Measurements from ENCODE around the gene ATP8B4.
A peak's percentile ranks its signal among the peaks of the same experiment; 100 is the strongest.

DNA sequence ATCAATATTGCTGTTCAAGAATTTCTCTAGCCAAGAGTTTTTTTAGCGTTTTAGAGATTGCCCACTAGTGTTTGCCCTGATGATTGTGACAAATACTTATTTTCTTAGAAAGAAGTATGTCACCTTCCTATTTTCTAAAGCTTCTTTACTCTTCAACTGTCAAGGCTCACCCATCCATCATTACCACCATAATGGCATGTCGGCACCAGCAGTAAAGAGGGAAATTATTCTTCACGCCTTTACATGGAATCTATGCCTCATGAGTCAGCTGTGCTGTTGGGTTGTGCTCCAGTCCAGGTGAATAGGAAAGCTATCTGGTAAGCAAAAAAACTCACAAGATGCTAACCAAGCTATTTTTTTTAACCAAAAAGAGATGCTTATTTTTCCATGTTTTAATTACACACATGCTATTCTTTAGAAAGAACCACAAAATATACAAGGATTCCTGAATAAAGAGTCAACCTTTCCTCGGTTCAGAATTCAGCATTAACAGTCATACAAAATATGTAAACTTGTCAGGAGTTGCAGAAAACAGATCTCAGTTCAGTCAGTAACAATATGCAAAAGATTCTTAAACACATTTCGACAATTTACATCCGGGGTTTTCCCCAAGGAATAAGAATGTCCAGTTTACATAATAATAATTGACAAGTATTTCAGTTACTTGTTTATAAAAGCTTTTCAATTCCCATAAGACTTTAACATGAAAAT lies 128.0 kb downstream of the ATP8B4 start:
- TF ChIP-seq POLR2AphosphoS5 (IDR thresholded peaks at IDR 0.05) (peak in 1 of 2 donors; percentile 44), POLR2A (IDR thresholded peaks at IDR 0.05; ENCODE audit: low read depth) (no peak)
- TF ChIP-seq, protein P1, sequence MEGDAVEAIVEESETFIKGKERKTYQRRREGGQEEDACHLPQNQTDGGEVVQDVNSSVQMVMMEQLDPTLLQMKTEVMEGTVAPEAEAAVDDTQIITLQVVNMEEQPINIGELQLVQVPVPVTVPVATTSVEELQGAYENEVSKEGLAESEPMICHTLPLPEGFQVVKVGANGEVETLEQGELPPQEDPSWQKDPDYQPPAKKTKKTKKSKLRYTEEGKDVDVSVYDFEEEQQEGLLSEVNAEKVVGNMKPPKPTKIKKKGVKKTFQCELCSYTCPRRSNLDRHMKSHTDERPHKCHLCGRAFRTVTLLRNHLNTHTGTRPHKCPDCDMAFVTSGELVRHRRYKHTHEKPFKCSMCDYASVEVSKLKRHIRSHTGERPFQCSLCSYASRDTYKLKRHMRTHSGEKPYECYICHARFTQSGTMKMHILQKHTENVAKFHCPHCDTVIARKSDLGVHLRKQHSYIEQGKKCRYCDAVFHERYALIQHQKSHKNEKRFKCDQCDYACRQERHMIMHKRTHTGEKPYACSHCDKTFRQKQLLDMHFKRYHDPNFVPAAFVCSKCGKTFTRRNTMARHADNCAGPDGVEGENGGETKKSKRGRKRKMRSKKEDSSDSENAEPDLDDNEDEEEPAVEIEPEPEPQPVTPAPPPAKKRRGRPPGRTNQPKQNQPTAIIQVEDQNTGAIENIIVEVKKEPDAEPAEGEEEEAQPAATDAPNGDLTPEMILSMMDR (IDR thresholded peaks at IDR 0.05): no peak

All from esophagus muscularis mucosa (tissue), 3 donors.